ENCODE data around the gene TEAD3.

TEAD3 gene

DNA sequence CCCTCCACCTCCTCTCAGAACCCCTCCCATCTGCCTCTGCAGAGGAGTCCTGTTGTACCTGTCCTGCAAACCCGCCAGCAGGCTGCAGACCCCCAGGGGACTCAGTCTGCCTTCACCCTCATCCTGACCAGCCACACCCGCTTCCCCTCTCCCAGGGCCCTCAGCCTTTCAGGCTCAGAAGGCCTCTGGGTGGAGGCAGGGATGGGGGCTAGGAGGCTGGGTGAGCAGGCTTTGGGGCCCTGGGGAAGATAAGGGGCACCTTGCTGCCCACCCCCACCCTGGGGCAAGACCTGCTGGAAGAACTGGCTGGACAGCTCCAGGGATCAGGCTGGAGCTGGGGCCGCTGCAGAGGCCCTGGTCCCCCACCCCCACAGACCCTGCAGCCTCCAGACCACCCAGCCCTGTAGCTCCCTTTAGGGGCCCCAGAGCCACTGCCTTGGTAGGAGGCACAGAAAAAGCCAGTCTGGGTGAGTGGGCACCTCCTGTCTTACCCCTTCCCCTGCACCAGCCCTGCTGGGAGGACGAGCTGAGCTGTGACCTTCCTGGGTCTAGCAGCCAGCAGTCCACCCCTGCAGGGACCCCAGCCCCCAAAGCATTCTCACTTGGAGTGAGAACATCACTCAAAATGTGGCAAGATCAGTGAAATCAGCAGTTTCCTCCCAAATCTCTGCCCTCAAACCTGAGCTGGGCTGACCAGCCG lies 5.2 kb downstream of the TEAD3 start:
- TF ChIP-seq, protein P1, sequence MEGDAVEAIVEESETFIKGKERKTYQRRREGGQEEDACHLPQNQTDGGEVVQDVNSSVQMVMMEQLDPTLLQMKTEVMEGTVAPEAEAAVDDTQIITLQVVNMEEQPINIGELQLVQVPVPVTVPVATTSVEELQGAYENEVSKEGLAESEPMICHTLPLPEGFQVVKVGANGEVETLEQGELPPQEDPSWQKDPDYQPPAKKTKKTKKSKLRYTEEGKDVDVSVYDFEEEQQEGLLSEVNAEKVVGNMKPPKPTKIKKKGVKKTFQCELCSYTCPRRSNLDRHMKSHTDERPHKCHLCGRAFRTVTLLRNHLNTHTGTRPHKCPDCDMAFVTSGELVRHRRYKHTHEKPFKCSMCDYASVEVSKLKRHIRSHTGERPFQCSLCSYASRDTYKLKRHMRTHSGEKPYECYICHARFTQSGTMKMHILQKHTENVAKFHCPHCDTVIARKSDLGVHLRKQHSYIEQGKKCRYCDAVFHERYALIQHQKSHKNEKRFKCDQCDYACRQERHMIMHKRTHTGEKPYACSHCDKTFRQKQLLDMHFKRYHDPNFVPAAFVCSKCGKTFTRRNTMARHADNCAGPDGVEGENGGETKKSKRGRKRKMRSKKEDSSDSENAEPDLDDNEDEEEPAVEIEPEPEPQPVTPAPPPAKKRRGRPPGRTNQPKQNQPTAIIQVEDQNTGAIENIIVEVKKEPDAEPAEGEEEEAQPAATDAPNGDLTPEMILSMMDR (IDR thresholded peaks at IDR 0.05; ENCODE audit: low read depth, low read length) = no peak
- H3K4me3 ChIP-seq (ENCODE audit: low read depth, low read length) = no peak overlapping the region

GRCh38 chr6:35490821-35491557 lies 5.9 kb downstream of the TEAD3 start:
- TF ChIP-seq, protein P1 (IDR thresholded peaks at IDR 0.05; ENCODE audit: low read depth, low read length) = no peak
- H3K4me3 ChIP-seq (ENCODE audit: low read depth, low read length) = no peak overlapping the region

DNA sequence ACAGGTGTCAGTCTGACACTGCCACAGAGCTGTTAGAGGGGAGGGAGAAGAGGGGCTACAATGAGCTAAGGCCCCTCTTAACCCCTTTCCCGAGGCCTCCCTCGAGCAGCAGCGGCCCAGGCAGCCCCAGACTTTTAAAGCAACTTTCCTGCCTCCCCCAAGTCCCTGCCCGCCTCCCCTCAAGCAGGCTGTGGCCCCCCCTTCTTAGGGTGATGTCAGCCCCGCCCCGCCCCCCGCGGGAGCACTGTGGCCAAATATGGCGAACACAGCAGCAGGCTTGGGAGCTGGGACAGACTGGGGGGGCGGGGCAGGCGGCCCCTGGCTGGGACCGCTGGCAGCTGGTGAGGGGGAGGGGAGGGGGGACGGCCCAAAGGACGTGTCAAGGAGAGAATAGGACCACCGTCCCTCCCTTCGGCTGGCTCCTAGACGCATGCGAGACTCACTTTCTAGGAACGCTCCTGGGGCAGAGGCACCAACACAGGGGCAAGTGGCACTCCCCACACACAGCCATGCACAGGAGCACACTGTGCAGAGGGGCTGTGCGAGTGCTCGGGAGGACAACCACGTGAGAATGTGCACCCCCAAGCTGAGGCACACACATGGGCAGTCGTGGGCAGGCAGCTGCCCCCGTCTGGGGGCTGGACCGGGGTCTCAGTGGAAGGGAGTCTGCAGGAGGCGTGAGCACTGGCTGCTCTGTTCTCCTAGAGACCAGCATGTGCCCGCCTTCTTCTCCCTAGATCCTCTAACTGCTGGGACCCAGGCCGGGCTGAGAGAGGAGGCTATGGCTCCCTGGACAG lies 6.7 kb downstream of the TEAD3 start:
- no peak overlapping the region for H3K4me3 ChIP-seq (ENCODE audit: low read depth, low read length)
- TF ChIP-seq, protein P1 (IDR thresholded peaks at IDR 0.05; ENCODE audit: low read depth, low read length) = no peak

DNA sequence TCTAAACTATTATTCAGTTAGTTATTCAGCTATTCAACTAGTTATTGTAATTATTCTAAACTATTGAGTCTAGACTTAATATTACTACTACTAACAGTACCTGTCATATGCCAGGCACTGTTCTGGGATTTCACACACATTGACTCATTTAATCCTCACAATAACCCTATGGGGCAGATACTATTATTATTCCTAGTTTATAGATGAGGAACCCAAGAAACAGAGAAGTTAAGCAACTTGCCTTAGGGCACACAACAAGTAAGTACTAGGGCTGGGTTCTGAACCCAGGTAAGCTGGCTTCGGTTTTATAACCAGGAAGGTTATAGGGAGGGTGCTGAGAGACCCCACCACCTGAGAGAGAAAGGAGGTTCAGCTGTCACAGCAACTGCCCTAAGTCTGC lies 7.8 kb downstream of the TEAD3 start:
- TF ChIP-seq, protein P1 (IDR thresholded peaks at IDR 0.05; ENCODE audit: low read depth, low read length) = no peak
- H3K4me3 ChIP-seq (ENCODE audit: low read depth, low read length) = no peak overlapping the region

DNA sequence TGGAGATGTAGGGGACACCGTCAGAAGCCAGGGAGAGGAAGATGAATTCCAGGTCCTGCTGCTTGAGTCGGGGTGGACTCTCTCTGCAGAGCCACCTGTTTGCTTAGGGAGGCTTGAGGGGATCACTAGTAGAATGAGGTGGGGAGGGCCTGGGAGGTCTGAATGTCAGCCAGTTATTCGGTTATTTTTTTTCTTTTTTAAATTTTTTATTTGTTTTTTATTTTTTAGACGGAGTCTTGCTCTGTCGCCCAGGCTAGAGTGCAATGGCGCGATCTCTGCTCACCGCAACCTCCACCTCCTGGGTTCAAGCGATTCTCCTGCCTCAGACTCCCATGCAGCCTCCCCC lies 8.4 kb downstream of the TEAD3 start:
- no peak overlapping the region for H3K4me3 ChIP-seq (ENCODE audit: low read depth, low read length)
- TF ChIP-seq, protein P1 (IDR thresholded peaks at IDR 0.05; ENCODE audit: low read depth, low read length) = no peak

- no peak overlapping the region for H3K4me3 ChIP-seq (ENCODE audit: low read depth, low read length)
- TF ChIP-seq, protein P1 (IDR thresholded peaks at IDR 0.05; ENCODE audit: low read depth, low read length) = no peak
Measured at GRCh38 chr6:35487658-35488516, 9.0 kb downstream of the TEAD3 start.
